ENCODE data around the gene MAOA.

The MAOA gene

GRCh38 chrX:43785930-43786591 lies 130.0 kb downstream of the MAOA start:
- no peak for DNase-seq (ENCODE audit: low read depth)
